ENCODE measurements around the gene BLOC1S1. TPM values are rescaled to one million over a fixed set of nuclear protein-coding genes. Genes with fewer than 3 reads are reported as not detected.

The BLOC1S1 gene
- total RNA-seq, 2 experiments from 2014 or later, result 139 to 152 TPM

GRCh38 chr12:55681142-55682077 is 34.4 kb upstream of the BLOC1S1 start:
- intact Hi-C loops (cut with micrococcal nuclease; ENCODE audit: unreplicated experiment), result loop anchor here (1.0 kb wide), 1 partner anchor 21 kb away; no protein-coding TSS in a partner anchor
- ChIA-PET POLR2A (interaction anchor here (0.6 to 2.6 kb wide), 2 partner anchors 8 to 1107 kb away, joined by 3 to 17 read pairs; no protein-coding TSS in a partner anchor), CTCF (ENCODE audit: unreplicated experiment) (interaction anchor here (0.9 kb wide), 1 partner anchor 10 kb away, joined by 3 read pairs; no protein-coding TSS in a partner anchor)
- no peak overlapping the region for H3K4me2 ChIP-seq (ENCODE audit: low read length)
- no peak for DNase-seq (ENCODE audit: low spot score)
- no peak for TF ChIP-seq EZH2phosphoT487 (IDR thresholded peaks at IDR 0.05; ENCODE audit: borderline replicate concordance, low read depth, low read length)
- TF ChIP-seq CTCF (conservative IDR thresholded peaks at IDR 0.05; ENCODE audit: low read length), result peak; percentile 66
- no peak overlapping the region for H3K4me3 ChIP-seq (ENCODE audit: low read depth, low read length, poor library complexity, severe bottlenecking)
- H3K9me3 ChIP-seq (ENCODE audit: low read length), result no peaks in the 10 kb centered on the region
- H2AFZ ChIP-seq (ENCODE audit: low read length), result no peak overlapping the region
- H3K79me2 ChIP-seq (ENCODE audit: insufficient read depth, low read depth, low read length), result no peaks in the 10 kb centered on the region
- H3K36me3 ChIP-seq (ENCODE audit: insufficient read depth, low read length), result no peaks in the 10 kb centered on the region
- H3K4me1 ChIP-seq (ENCODE audit: insufficient read depth, low read length, poor library complexity, severe bottlenecking), result peaks cover 7% of the 10 kb centered on the region
- no TSS peak for BruUV-seq (replicated peaks)
- H4K20me1 ChIP-seq (ENCODE audit: insufficient read depth, low read length), result no peaks in the 10 kb centered on the region
- no peaks in the 10 kb centered on the region for H3K9me2 ChIP-seq (ENCODE audit: insufficient read depth, low read length)
- H3K27ac ChIP-seq (ENCODE audit: low read depth, low read length, poor library complexity, severe bottlenecking), result no peak overlapping the region

GRCh38 chr12:55682087-55682796 is 33.6 kb upstream of the BLOC1S1 start:
- intact Hi-C loops (cut with micrococcal nuclease; ENCODE audit: unreplicated experiment), result no loop called here
- H3K27ac ChIP-seq (ENCODE audit: low read depth, low read length, poor library complexity, severe bottlenecking), result no peak overlapping the region
- H3K4me2 ChIP-seq (ENCODE audit: low read length), result no peak overlapping the region
- TF ChIP-seq EZH2phosphoT487 (IDR thresholded peaks at IDR 0.05; ENCODE audit: borderline replicate concordance, low read depth, low read length) (no peak), CTCF (conservative IDR thresholded peaks at IDR 0.05; ENCODE audit: low read length) (no peak)
- H4K20me1 ChIP-seq (ENCODE audit: insufficient read depth, low read length), result no peaks in the 10 kb centered on the region
- H3K9me3 ChIP-seq (ENCODE audit: low read length), result no peaks in the 10 kb centered on the region
- 0 out of 2 replicates have a peak overlapping the region, but pooled peaks have one; percentile 10 for H2AFZ ChIP-seq (ENCODE audit: low read length)
- POLR2A ChIA-PET, result interaction anchor here (0.6 to 2.6 kb wide), 2 partner anchors 9 to 44 kb away, joined by 3 to 17 read pairs; no protein-coding TSS in a partner anchor
- CTCF ChIA-PET (ENCODE audit: unreplicated experiment), result interaction anchor here (0.9 kb wide), 1 partner anchor 10 kb away, joined by 3 read pairs; no protein-coding TSS in a partner anchor
- peaks cover 7% of the 10 kb centered on the region for H3K4me1 ChIP-seq (ENCODE audit: insufficient read depth, low read length, poor library complexity, severe bottlenecking)
- no peaks in the 10 kb centered on the region for H3K9me2 ChIP-seq (ENCODE audit: insufficient read depth, low read length)
- no peaks in the 10 kb centered on the region for H3K79me2 ChIP-seq (ENCODE audit: insufficient read depth, low read depth, low read length)
- no peaks in the 10 kb centered on the region for H3K36me3 ChIP-seq (ENCODE audit: insufficient read depth, low read length)
- H3K4me3 ChIP-seq (ENCODE audit: low read depth, low read length, poor library complexity, severe bottlenecking), result no peak overlapping the region
- no peak for DNase-seq (ENCODE audit: low spot score)
- no TSS peak for BruUV-seq (replicated peaks)

All from OCI-LY7 (cell line).